Natural killer cell (primary cell): Measurements from ENCODE around the gene SLC25A6. TPM values are rescaled to one million over a fixed set of nuclear protein-coding genes. Genes with fewer than 3 reads are reported as not detected.
A peak's percentile ranks its signal among the peaks of the same experiment; 100 is the strongest.

Experiments used
- ATAC-seq, 3 donors: fragments of 150-1000 bp in 2 of 3; fragments of 200-7000 bp in 1 of 3; cut with Tn5 transposase; 1 replicate in 1 of 3; 2 replicates in 2 of 3; pipeline ENCODE4 v1.10.0; 2021; ENCODE audit warnings: mild to moderate bottlenecking in 2 of 3, moderate library complexity in 2 of 3
- DNase-seq, 2 donors: peaks; one replicate each; pipeline versions ENCODE4 v3.0.0 to v3.0.0-alpha.2; 2013 to 2021; ENCODE audit warnings: mixed read lengths in 1 of 2
- H3K27ac ChIP-seq: one replicate; pipeline ENCODE4 v1.5.1; 2013; ENCODE audit warnings: mild to moderate bottlenecking, low read length
- H3K27me3 ChIP-seq: one replicate; pipeline ENCODE4 v1.6.1; 2013; ENCODE audit warnings: low read length; ENCODE audit not compliant: control insufficient read depth, insufficient read depth
- H3K36me3 ChIP-seq: one replicate; pipeline ENCODE4 v1.6.1; 2013; ENCODE audit warnings: low read length; ENCODE audit not compliant: control insufficient read depth, insufficient read depth
- H3K4me1 ChIP-seq: one replicate; pipeline ENCODE4 v1.6.1; 2013; ENCODE audit warnings: low read length; ENCODE audit not compliant: control insufficient read depth, insufficient read depth
- H3K4me3 ChIP-seq: one replicate; pipeline ENCODE4 v1.5.1; 2013; ENCODE audit warnings: low read length
- H3K9me3 ChIP-seq: one replicate; pipeline ENCODE4 v1.6.1; 2013; ENCODE audit warnings: low read length; ENCODE audit not compliant: control insufficient read depth, insufficient read depth
- H3K27ac Mint-ChIP-seq, 2 donors: one replicate each; pipeline ENCODE4 v1.8.0; 2022; ENCODE audit warnings: mild to moderate bottlenecking in 2 of 2, mixed read lengths in 2 of 2, moderate library complexity in 1 of 2
- H3K27me3 Mint-ChIP-seq, 2 donors: one replicate each; pipeline ENCODE4 v1.8.0; 2022; ENCODE audit warnings: low read depth in 2 of 2, mixed read lengths in 2 of 2
- H3K36me3 Mint-ChIP-seq: one replicate; pipeline ENCODE4 v1.8.0; 2022; ENCODE audit warnings: mixed read lengths
- H3K4me1 Mint-ChIP-seq, 2 donors: one replicate each; pipeline ENCODE4 v1.8.0; 2022; ENCODE audit warnings: mixed read lengths in 2 of 2
- H3K4me3 Mint-ChIP-seq: one replicate; pipeline ENCODE4 v1.8.0; 2022; ENCODE audit warnings: mild to moderate bottlenecking, moderate library complexity, mixed read lengths
- H3K9me3 Mint-ChIP-seq, 2 donors: one replicate each; pipeline ENCODE4 v1.8.0; 2022; ENCODE audit warnings: mixed read lengths in 2 of 2
- CTCF ChIP-seq: fragments of 200-600 bp; IDR thresholded peaks from one replicate; pipeline ENCODE4 v1.8.0; 2022; ENCODE audit warnings: antibody characterized with exemption
- WGBS: methylation state at CpG from one replicate; pipeline ENCODE4 v1.1.7; 2013; ENCODE audit warnings: missing lambda C conversion rate; ENCODE audit not compliant: insufficient coverage; 5-methylcytosine and 5-hydroxymethylcytosine counted together
- intact Hi-C: fragments of 100-400 bp; cut with micrococcal nuclease; formaldehyde crosslinking; loops from one replicate; pipeline ENCODE4 v1.14.2; 2022
- total RNA-seq, 4 donors: library from RNA; stranded (reverse); fragments of 120-200 nt in 1 of 4; gene quantifications; one replicate each; pipeline versions ENCODE4 v1.2.3 to v1.2.4, GENCODE V29; 2013 to 2022

Gene SLC25A6
- total RNA-seq, 3 donors from 2014 or later (not counting 1 experiment from before 2014, with no cell fraction given): 157 to 197 (median 178) TPM

DNA sequence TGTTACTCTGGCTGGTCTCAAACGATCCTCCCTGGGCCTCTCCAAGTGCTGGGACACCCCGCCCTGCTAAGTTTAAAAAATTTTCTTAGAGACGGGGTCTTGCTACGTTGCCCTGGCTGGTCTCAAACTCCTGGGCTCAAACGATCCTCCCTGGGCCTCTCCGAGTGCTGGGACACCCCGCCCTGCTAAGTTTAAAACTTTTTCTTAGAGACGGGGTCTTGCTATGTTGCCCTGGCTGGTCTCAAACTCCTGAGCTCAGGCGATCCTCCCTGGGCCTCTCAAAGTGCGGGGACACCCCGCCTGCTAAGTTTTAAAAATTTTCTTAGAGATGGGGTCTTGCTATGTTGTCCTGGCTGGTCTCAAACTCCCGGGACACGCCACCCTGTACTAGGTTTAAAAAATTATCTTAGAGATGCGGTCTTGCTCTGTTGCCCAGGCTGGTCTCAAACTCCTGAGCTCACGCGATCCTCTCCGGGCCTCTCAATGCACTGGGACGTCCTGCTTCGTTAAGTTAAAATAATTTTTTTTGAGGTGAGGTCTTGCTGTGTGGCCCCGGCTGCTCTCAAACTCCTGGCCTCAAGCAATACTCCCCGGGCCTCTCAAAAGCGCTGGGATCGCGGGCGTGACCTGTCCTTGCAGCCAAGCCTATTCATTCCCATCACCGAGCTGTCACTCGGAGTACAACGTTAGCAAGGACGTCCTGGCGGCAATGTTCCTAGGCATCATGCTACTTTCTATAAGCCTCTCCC, 1.1 kb downstream of the SLC25A6 start:
- ATAC-seq (no peak), DNase-seq (no peak)
- peaks cover 24% of the 10 kb centered on the region for H3K4me1 ChIP-seq
- Mint-ChIP-seq H3K9me3 (no peaks in the 10 kb centered on the region), H3K4me3 (peak overlapping the region; percentile 92), H3K36me3 (no peaks in the 10 kb centered on the region), H3K4me1 (peaks cover 37 to 56% of the 10 kb centered on the region in 2 donors), H3K27me3 (no peaks in the 10 kb centered on the region), H3K27ac (peak overlapping the region; percentile 85 to 94)
- no peak for TF ChIP-seq CTCF
- WGBS: 55% methylated on average over 30 of the region's 30 CpGs
- no peaks in the 10 kb centered on the region for H3K27me3 ChIP-seq
- H3K4me3 ChIP-seq: peak overlapping the region; percentile 99
- peaks cover 46% of the 10 kb centered on the region for H3K36me3 ChIP-seq
- no peaks in the 10 kb centered on the region for H3K9me3 ChIP-seq
- intact Hi-C loops: loop anchor here (5.0 kb wide), 2 partner anchors 202 to 267 kb away; partner anchors contain the start of gene AKAP17A
- H3K27ac ChIP-seq: peak overlapping the region; percentile 60

DNA sequence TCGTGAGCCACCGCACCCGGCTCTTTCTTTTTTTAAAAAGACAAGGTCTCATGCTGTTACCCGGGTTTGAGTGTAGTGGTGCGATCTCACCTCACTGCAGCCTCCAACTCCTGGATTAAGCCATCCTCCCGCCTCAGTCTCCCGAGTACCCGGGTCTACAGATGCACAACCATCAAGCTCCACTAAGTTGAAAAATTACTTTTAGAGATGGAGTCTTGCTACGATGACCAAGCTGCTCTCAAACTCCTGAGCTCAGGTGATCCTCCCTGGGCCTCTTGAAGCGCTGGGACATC, 2.0 kb downstream of the SLC25A6 start:
- no peaks in the 10 kb centered on the region for H3K36me3 Mint-ChIP-seq
- H3K36me3 ChIP-seq: peaks cover 53% of the 10 kb centered on the region
- WGBS: 98% methylated on average over 10 of the region's 10 CpGs
- H3K27me3 Mint-ChIP-seq: no peaks in the 10 kb centered on the region
- no peak for ATAC-seq
- no peak for DNase-seq
- no peaks in the 10 kb centered on the region for H3K27me3 ChIP-seq
- H3K4me3 Mint-ChIP-seq: no peak overlapping the region
- peaks cover 37 to 48% of the 10 kb centered on the region in 2 donors for H3K4me1 Mint-ChIP-seq
- H3K27ac Mint-ChIP-seq: no peak overlapping the region
- peaks cover 24% of the 10 kb centered on the region for H3K4me1 ChIP-seq
- H3K27ac ChIP-seq: no peak overlapping the region
- no peak overlapping the region for H3K4me3 ChIP-seq
- TF ChIP-seq CTCF: no peak
- intact Hi-C loops: loop anchor here (5.0 kb wide), 2 partner anchors 202 to 267 kb away; partner anchors contain the start of gene AKAP17A
- H3K9me3 ChIP-seq: no peaks in the 10 kb centered on the region
- no peaks in the 10 kb centered on the region for H3K9me3 Mint-ChIP-seq

- Mint-ChIP-seq H3K27me3 (no peaks in the 10 kb centered on the region), H3K9me3 (no peaks in the 10 kb centered on the region), H3K4me3 (no peak overlapping the region), H3K4me1 (peaks cover 33 to 45% of the 10 kb centered on the region in 2 donors), H3K27ac (peak overlapping the region in 1 of 2 donors; percentile 72), H3K36me3 (no peaks in the 10 kb centered on the region)
- intact Hi-C loops: no loop called here
- TF ChIP-seq CTCF: no peak
- Histone ChIP-seq H3K4me3 (no peak overlapping the region), H3K27ac (no peak overlapping the region), H3K27me3 (no peaks in the 10 kb centered on the region), H3K9me3 (no peaks in the 10 kb centered on the region), H3K4me1 (peaks cover 24% of the 10 kb centered on the region), H3K36me3 (peaks cover 55% of the 10 kb centered on the region)
- ATAC-seq: no peak
- WGBS: 93% methylated on average over 51 of the region's 51 CpGs
- DNase-seq: peak in 1 of 2 donors; percentile 14
These were observed 2.5 kb downstream of the SLC25A6 start for GRCh38 chrX:1389181-1389992.
